T-cell (primary cell): ENCODE data around the gene TPD52L2. TPM values are rescaled to one million over a fixed set of nuclear protein-coding genes. Genes with fewer than 3 reads are reported as not detected.

Source experiments
- ATAC-seq, 4 experiments: fragments of 200-7000 bp in 3 of 4; fragments of 150-1000 bp in 1 of 4; cut with Tn5 transposase; replicated peaks in 1 of 4; 1 replicate in 3 of 4; 2 replicates in 1 of 4; pipeline ENCODE4 v1.10.0; 2021; ENCODE audit warnings: moderate library complexity in 3 of 4, mild to moderate bottlenecking in 2 of 4, moderate number of reproducible peaks in 1 of 4
- CTCF ChIA-PET, 2 donors: fragments of 300-600 bp; sonication (Branson Sonifier 250); formaldehyde crosslinking; loops; one replicate each; lab custom pipeline; 2022; ENCODE audit warnings: antibody characterized with exemption in 2 of 2; lab: Charles Lee
- POLR2A ChIA-PET, 2 donors: fragments of 300-600 bp; sonication (Branson Sonifier 250); formaldehyde crosslinking; loops; one replicate each; lab custom pipeline; 2022; ENCODE audit warnings: antibody characterized with exemption in 2 of 2; lab: Charles Lee
- DNase-seq, 35 experiments: peaks; one replicate each; pipeline versions ENCODE4 v3.0.0 to v3.0.0-alpha.2; 2013 to 2023
- H3K27ac ChIP-seq: one replicate; pipeline ENCODE4 v1.5.1; 2013; ENCODE audit warnings: low read length
- H3K27me3 ChIP-seq, 2 experiments: replicated peaks in 1 of 2; 1 replicate in 1 of 2; 2 replicates in 1 of 2; pipeline versions ENCODE4 v1.6.1 to v1.7.0; 2013; ENCODE audit warnings: low read length in 1 of 2, mixed read lengths in 1 of 2; ENCODE audit not compliant: control insufficient read depth in 2 of 2, insufficient read depth in 2 of 2; ENCODE audit errors: extremely low read depth in 1 of 2
- H3K36me3 ChIP-seq, 2 donors: 1 replicate in 1 of 2; 2 replicates in 1 of 2; pipeline versions ENCODE4 v1.6.1 to v1.7.0; 2013; ENCODE audit warnings: low read length in 1 of 2; ENCODE audit not compliant: control insufficient read depth in 2 of 2, insufficient read depth in 1 of 2; ENCODE audit errors: extremely low read depth in 1 of 2
- H3K4me1 ChIP-seq, 2 experiments: 1 replicate in 1 of 2; 2 replicates in 1 of 2; pipeline versions ENCODE4 v1.6.1 to v1.7.0; 2013; ENCODE audit warnings: low read length in 2 of 2, mixed read lengths in 1 of 2; ENCODE audit not compliant: insufficient read depth in 2 of 2, control insufficient read depth in 1 of 2; ENCODE audit errors: extremely low read depth in 1 of 2
- H3K4me3 ChIP-seq, 2 donors: 1 replicate in 1 of 2; 2 replicates in 1 of 2; pipeline versions ENCODE4 v1.5.1 to v1.7.0; 2013; ENCODE audit warnings: mild to moderate bottlenecking in 2 of 2, low read length in 1 of 2, moderate library complexity in 1 of 2; ENCODE audit not compliant: control insufficient read depth in 1 of 2; ENCODE audit errors: extremely low read depth in 1 of 2
- H3K9me3 ChIP-seq: 2 replicates; pipeline ENCODE4 v1.7.0; 2013
- H3K27ac Mint-ChIP-seq, 2 donors: one replicate each; pipeline ENCODE4 v1.8.0; 2020 to 2021; ENCODE audit warnings: mild to moderate bottlenecking in 2 of 2, mixed read lengths in 2 of 2
- H3K27me3 Mint-ChIP-seq, 2 donors: one replicate each; pipeline ENCODE4 v1.8.0; 2021 to 2022; ENCODE audit warnings: mixed read lengths in 2 of 2
- H3K36me3 Mint-ChIP-seq: one replicate; pipeline ENCODE4 v1.8.0; 2021; ENCODE audit warnings: mixed read lengths
- H3K4me1 Mint-ChIP-seq, 3 donors: one replicate each; pipeline ENCODE4 v1.8.0; 2020 to 2022; ENCODE audit warnings: mixed read lengths in 3 of 3, mild to moderate bottlenecking in 1 of 3
- H3K4me3 Mint-ChIP-seq, 3 donors: one replicate each; pipeline ENCODE4 v1.8.0; 2020 to 2022; ENCODE audit warnings: mild to moderate bottlenecking in 3 of 3, mixed read lengths in 3 of 3, moderate library complexity in 3 of 3
- H3K9me3 Mint-ChIP-seq, 3 donors: one replicate each; pipeline ENCODE4 v1.8.0; 2020 to 2022; ENCODE audit warnings: mixed read lengths in 3 of 3
- WGBS: methylation state at CpG from one replicate; pipeline ENCODE4 v1.1.5; 2013; ENCODE audit warnings: missing lambda C conversion rate; ENCODE audit not compliant: insufficient coverage; 5-methylcytosine and 5-hydroxymethylcytosine counted together
- total RNA-seq, 35 experiments: library from RNA in 6 of 35; stranded (reverse) in 6 of 35; fragments of 120-200 nt in 1 of 35; gene quantifications; one replicate each; pipeline versions ENCODE4 v1.2.1 to v1.2.4 and lab custom pipeline; 2013 to 2026

The TPD52L2 gene
- total RNA-seq, 5 donors from 2014 or later (not counting 1 experiment from before 2014, with no cell fraction given), result 27.8 to 44.1 (median 39.3) TPM

- peaks cover 0 to 10% of the 10 kb centered on the region in 2 experiments for H3K4me1 ChIP-seq
- DNase-seq, result no peak
- Mint-ChIP-seq H3K36me3 (peaks cover 19% of the 10 kb centered on the region), H3K27ac (peak overlapping the region in 1 of 2 donors; percentile 52), H3K27me3 (no peaks in the 10 kb centered on the region), H3K9me3 (no peaks in the 10 kb centered on the region), H3K4me1 (peaks cover 13 to 14% (median 14%) of the 10 kb centered on the region in 3 donors), H3K4me3 (no peak overlapping the region)
- H3K27me3 ChIP-seq, result no peaks in the 10 kb centered on the region
- WGBS, result 92% methylated on average over 18 of the region's 29 CpGs
- no peak overlapping the region for H3K27ac ChIP-seq
- CTCF ChIA-PET, result no interaction called here
- POLR2A ChIA-PET, result no interaction called here
- H3K36me3 ChIP-seq, result peaks cover 16 to 44% of the 10 kb centered on the region in 2 donors
- ATAC-seq, result no peak
- no peaks in the 10 kb centered on the region for H3K9me3 ChIP-seq
- H3K4me3 ChIP-seq, result no peak overlapping the region
Observed at GRCh38 chr20:63891061-63892002, 26.3 kb downstream of the TPD52L2 start.

- Histone ChIP-seq H3K4me3 (no peak overlapping the region), H3K4me1 (peaks cover 4 to 21% of the 10 kb centered on the region in 2 experiments), H3K27me3 (no peaks in the 10 kb centered on the region), H3K9me3 (no peaks in the 10 kb centered on the region), H3K27ac (no peak overlapping the region), H3K36me3 (peaks cover 16 to 38% of the 10 kb centered on the region in 2 donors)
- H3K4me1 Mint-ChIP-seq, result peaks cover 23 to 24% (median 23%) of the 10 kb centered on the region in 3 donors
- no peak overlapping the region for H3K4me3 Mint-ChIP-seq
- ChIA-PET CTCF (no interaction called here), POLR2A (interaction anchor here in 1 of 2 donors (0.6 kb wide), 1 partner anchor 156 kb away, joined by 3 read pairs; no protein-coding TSS in a partner anchor)
- H3K36me3 Mint-ChIP-seq, result peaks cover 20% of the 10 kb centered on the region
- no peaks in the 10 kb centered on the region for H3K9me3 Mint-ChIP-seq
- H3K27me3 Mint-ChIP-seq, result no peaks in the 10 kb centered on the region
- 92% methylated on average over 5 of the region's 7 CpGs for WGBS
- DNase-seq (no peak), ATAC-seq (no peak)
- H3K27ac Mint-ChIP-seq, result peak overlapping the region; percentile 15 to 41
Observed at GRCh38 chr20:63892402-63892801, 27.3 kb downstream of the TPD52L2 start.

DNA sequence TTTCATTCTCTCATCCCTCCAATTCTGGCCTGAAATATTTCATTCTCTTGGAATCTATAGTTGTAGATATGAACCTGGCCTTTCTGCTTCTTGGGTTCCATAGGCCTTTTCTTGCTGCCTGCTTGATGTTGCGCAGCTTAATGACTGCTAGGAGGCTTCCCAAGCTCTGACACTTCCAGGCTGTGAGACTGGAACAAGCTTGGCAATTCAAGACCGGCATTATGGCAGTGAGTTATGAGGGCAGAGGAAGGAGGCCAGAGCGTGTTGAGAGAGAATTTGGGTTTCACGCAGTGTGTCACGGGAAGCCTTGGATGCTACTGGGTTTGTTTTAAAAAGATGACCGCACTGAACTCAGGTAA, 28.9 kb downstream of the TPD52L2 start:
- peak overlapping the region; percentile 79 to 87 for H3K27ac Mint-ChIP-seq
- H3K9me3 Mint-ChIP-seq, result no peaks in the 10 kb centered on the region
- no peak overlapping the region for H3K27ac ChIP-seq
- no peaks in the 10 kb centered on the region for H3K27me3 ChIP-seq
- H3K36me3 ChIP-seq, result peaks cover 11 to 31% of the 10 kb centered on the region in 2 donors
- ChIA-PET CTCF (no interaction called here), POLR2A (interaction anchor here in 1 of 2 donors (0.6 kb wide), 1 partner anchor 374 kb away, joined by 4 read pairs; no protein-coding TSS in a partner anchor)
- no peaks in the 10 kb centered on the region for H3K27me3 Mint-ChIP-seq
- H3K4me1 ChIP-seq, result peaks cover 4 to 37% of the 10 kb centered on the region in 2 experiments
- no peaks in the 10 kb centered on the region for H3K9me3 ChIP-seq
- H3K4me3 ChIP-seq, result no peak overlapping the region
- peaks cover 38 to 40% (median 38%) of the 10 kb centered on the region in 3 donors for H3K4me1 Mint-ChIP-seq
- 71% methylated on average over 6 of the region's 6 CpGs for WGBS
- DNase-seq (no peak), ATAC-seq (no peak)
- peaks cover 21% of the 10 kb centered on the region for H3K36me3 Mint-ChIP-seq
- H3K4me3 Mint-ChIP-seq, result peak overlapping the region; percentile 76 to 82 (median 82)

GRCh38 chr20:63894358-63895201, 29.5 kb downstream of the TPD52L2 start, which contains the start of gene DNAJC5:
DNAJC5 (plus strand) TSS chr20:63895126; CDS start chr20:63928346, 33,220 bp downstream.
- POLR2A ChIA-PET, result interaction anchor here in 1 of 2 donors (0.6 kb wide), 1 partner anchor 374 kb away, joined by 4 read pairs; no protein-coding TSS in a partner anchor
- Histone ChIP-seq H3K4me1 (peaks cover 4 to 39% of the 10 kb centered on the region in 2 experiments), H3K9me3 (no peaks in the 10 kb centered on the region), H3K36me3 (peaks cover 11 to 25% of the 10 kb centered on the region in 2 donors), H3K27ac (peak within 1 kb of the TSS; percentile 71), H3K4me3 (peak within 1 kb of the TSS; percentile 56 to 74), H3K27me3 (no peaks in the 10 kb centered on the region)
- DNase-seq (peak; percentile 92 to 99 (median 96)), ATAC-seq (peak; percentile 89 to 96 (median 90))
- Mint-ChIP-seq H3K27ac (peak within 1 kb of the TSS; percentile 96 to 98), H3K4me1 (peaks cover 44 to 46% (median 44%) of the 10 kb centered on the region in 3 donors), H3K4me3 (peak within 1 kb of the TSS; percentile 91 to 98 (median 96)), H3K27me3 (no peaks in the 10 kb centered on the region), H3K9me3 (no peaks in the 10 kb centered on the region), H3K36me3 (peaks cover 18% of the 10 kb centered on the region)
- WGBS, result 8% methylated on average over 80 of the region's 82 CpGs
- CTCF ChIA-PET, result interaction anchor here in 1 of 2 donors (0.5 kb wide), 1 partner anchor 242 kb away, joined by 3 read pairs; no protein-coding TSS in a partner anchor

DNA sequence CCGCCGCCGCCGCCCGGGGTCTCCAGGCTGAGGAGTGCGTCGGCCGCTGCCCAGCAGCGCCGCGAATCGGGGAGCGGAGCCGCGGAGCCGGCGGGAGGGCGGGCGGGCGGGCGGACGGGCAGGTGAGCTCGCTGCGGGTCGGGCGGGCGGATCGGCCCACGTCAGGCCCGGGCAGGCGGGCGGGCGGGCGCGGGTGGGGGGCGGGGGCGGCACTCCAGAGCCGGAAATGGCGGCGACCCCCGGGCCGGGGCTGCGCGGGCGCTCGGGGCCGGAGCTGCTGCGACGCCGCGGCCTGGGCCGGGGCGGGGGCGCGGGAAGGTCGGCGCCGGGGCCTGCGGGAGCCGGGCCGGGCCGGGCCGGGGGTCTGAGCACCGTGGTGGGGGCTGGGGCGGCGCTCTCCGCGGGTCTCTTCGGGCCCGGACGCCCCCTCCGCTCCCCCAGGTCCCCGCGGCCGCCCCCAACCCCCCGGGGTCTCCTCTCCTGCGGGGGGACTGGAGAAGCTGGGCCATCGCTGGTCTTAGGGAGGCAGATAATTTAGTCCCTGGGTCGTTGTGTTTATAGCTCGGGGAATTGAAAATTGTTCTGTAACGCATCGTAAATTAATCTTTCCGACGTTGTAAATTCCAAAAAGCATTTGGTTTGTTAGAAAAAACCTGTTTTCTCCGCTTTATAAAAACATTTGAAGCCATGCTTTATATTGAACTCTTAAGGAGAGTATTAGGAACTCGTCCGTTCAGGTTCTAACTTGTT, 30.3 kb downstream of the TPD52L2 start:
- H3K4me1 Mint-ChIP-seq, result peaks cover 46 to 50% (median 49%) of the 10 kb centered on the region in 3 donors
- peak overlapping the region; percentile 91 to 98 (median 96) for H3K4me3 Mint-ChIP-seq
- Histone ChIP-seq H3K9me3 (no peaks in the 10 kb centered on the region), H3K27me3 (no peaks in the 10 kb centered on the region), H3K36me3 (peaks cover 6 to 18% of the 10 kb centered on the region in 2 donors), H3K27ac (peak overlapping the region; percentile 71), H3K4me3 (peak overlapping the region; percentile 55 to 74), H3K4me1 (peaks cover 4 to 44% of the 10 kb centered on the region in 2 experiments)
- ChIA-PET POLR2A (no interaction called here), CTCF (interaction anchor here (0.5 to 1.6 kb wide), 6 partner anchors 61 to 253 kb away, joined by 3 to 5 read pairs (median 3); partner anchors contain the start of genes SAMD10 (in 1 of the 2) and UCKL1 (in 1 of the 2))
- DNase-seq (peak in 1 of 35 experiments; percentile 9), ATAC-seq (no peak)
- WGBS, result under 1% methylated on average over 64 of the region's 87 CpGs
- no peaks in the 10 kb centered on the region for H3K27me3 Mint-ChIP-seq
- H3K36me3 Mint-ChIP-seq, result peaks cover 10% of the 10 kb centered on the region
- H3K9me3 Mint-ChIP-seq, result no peaks in the 10 kb centered on the region
- peak overlapping the region; percentile 96 to 98 for H3K27ac Mint-ChIP-seq
